KMS-11 (cell line): ENCODE results near the gene FBXO17.

Experiments used
- H2AFZ ChIP-seq: fragments of 200-600 bp; sonication (generic); 2 replicates; pipeline ENCODE4 v1.6.1; 2016; ENCODE audit warnings: antibody characterized with exemption, mixed run types, low read depth
- H3K27ac ChIP-seq: fragments of 200-600 bp; sonication (generic); 2 replicates; pipeline ENCODE4 v1.6.1; 2016; ENCODE audit warnings: mild to moderate bottlenecking, mixed run types
- H3K27me3 ChIP-seq: fragments of 200-600 bp; sonication (generic); 2 replicates; pipeline ENCODE4 v1.6.1; 2017; ENCODE audit warnings: mild to moderate bottlenecking, low read depth, mixed run types, moderate library complexity; ENCODE audit not compliant: insufficient read depth
- H3K36me3 ChIP-seq: fragments of 200-600 bp; sonication (generic); 2 replicates; pipeline ENCODE4 v1.6.1; 2017; ENCODE audit warnings: mild to moderate bottlenecking, mixed run types; ENCODE audit not compliant: insufficient read depth
- H3K4me1 ChIP-seq: fragments of 200-600 bp; sonication (generic); 2 replicates; pipeline ENCODE4 v1.6.1; 2016; ENCODE audit warnings: mild to moderate bottlenecking, low read depth, mixed run types; ENCODE audit not compliant: poor library complexity, severe bottlenecking
- H3K4me2 ChIP-seq: fragments of 200-600 bp; sonication (generic); 2 replicates; pipeline ENCODE4 v1.7.0; 2016; ENCODE audit warnings: mild to moderate bottlenecking, mixed run types
- H3K4me3 ChIP-seq: fragments of 200-600 bp; sonication (generic); IDR thresholded peaks from 2 replicates; pipeline ENCODE4 v1.6.1; 2017; ENCODE audit warnings: low read depth, low read length, mixed read lengths; ENCODE audit not compliant: insufficient read depth
- H3K79me2 ChIP-seq: fragments of 200-600 bp; sonication (generic); 2 replicates; pipeline ENCODE4 v1.6.1; 2016; ENCODE audit warnings: low read depth, mixed run types; ENCODE audit not compliant: insufficient read depth
- H3K9ac ChIP-seq: fragments of 200-600 bp; sonication (generic); 2 replicates; pipeline ENCODE4 v1.6.1; 2016; ENCODE audit warnings: mild to moderate bottlenecking, mixed run types
- H4K20me1 ChIP-seq: fragments of 200-600 bp; sonication (generic); 2 replicates; pipeline ENCODE4 v1.6.1; 2016; ENCODE audit warnings: mild to moderate bottlenecking, mixed run types; ENCODE audit not compliant: insufficient read depth
- CTCF ChIP-seq: fragments of 200-600 bp; sonication (generic); conservative IDR thresholded peaks from 2 replicates; pipeline ENCODE4 v1.6.1; 2017; ENCODE audit warnings: low read depth, mild to moderate bottlenecking, antibody characterized with exemption, low read length, moderate library complexity, mixed read lengths

The FBXO17 gene

GRCh38 chr19:38917921-38918491 is 57.5 kb downstream of the FBXO17 start:
- H3K9ac ChIP-seq = no peak overlapping the region
- H3K4me2 ChIP-seq = no peak overlapping the region
- H3K4me3 ChIP-seq = no peak overlapping the region
- TF ChIP-seq CTCF = no peak
- H3K4me1 ChIP-seq = no peaks in the 10 kb centered on the region
- no peak overlapping the region for H3K27ac ChIP-seq
- H3K27me3 ChIP-seq = no peaks in the 10 kb centered on the region
- no peaks in the 10 kb centered on the region for H4K20me1 ChIP-seq
- H2AFZ ChIP-seq = no peak overlapping the region
- no peaks in the 10 kb centered on the region for H3K79me2 ChIP-seq
- H3K36me3 ChIP-seq = no peaks in the 10 kb centered on the region

GRCh38 chr19:38917516-38917915 is 58.0 kb downstream of the FBXO17 start:
- H3K27me3 ChIP-seq = no peaks in the 10 kb centered on the region
- H3K4me2 ChIP-seq = no peak overlapping the region
- no peaks in the 10 kb centered on the region for H4K20me1 ChIP-seq
- H2AFZ ChIP-seq = no peak overlapping the region
- no peak for TF ChIP-seq CTCF
- H3K79me2 ChIP-seq = no peaks in the 10 kb centered on the region
- no peak overlapping the region for H3K9ac ChIP-seq
- H3K27ac ChIP-seq = no peak overlapping the region
- H3K4me1 ChIP-seq = no peaks in the 10 kb centered on the region
- no peak overlapping the region for H3K4me3 ChIP-seq
- no peaks in the 10 kb centered on the region for H3K36me3 ChIP-seq

- no peaks in the 10 kb centered on the region for H3K36me3 ChIP-seq
- H2AFZ ChIP-seq = no peak overlapping the region
- no peak for TF ChIP-seq CTCF
- H3K9ac ChIP-seq = no peak overlapping the region
- H3K27me3 ChIP-seq = no peaks in the 10 kb centered on the region
- H3K4me1 ChIP-seq = no peaks in the 10 kb centered on the region
- no peaks in the 10 kb centered on the region for H4K20me1 ChIP-seq
- no peak overlapping the region for H3K4me3 ChIP-seq
- no peak overlapping the region for H3K27ac ChIP-seq
- no peak overlapping the region for H3K4me2 ChIP-seq
- H3K79me2 ChIP-seq = no peaks in the 10 kb centered on the region
Observed at GRCh38 chr19:38915329-38916321, 59.9 kb downstream of the FBXO17 start.

- Histone ChIP-seq H3K4me3 (no peak overlapping the region), H3K36me3 (no peaks in the 10 kb centered on the region), H2AFZ (no peak overlapping the region), H4K20me1 (no peaks in the 10 kb centered on the region), H3K4me2 (no peak overlapping the region), H3K4me1 (no peaks in the 10 kb centered on the region), H3K27ac (no peak overlapping the region), H3K79me2 (no peaks in the 10 kb centered on the region), H3K27me3 (no peaks in the 10 kb centered on the region), H3K9ac (no peak overlapping the region)
- no peak for TF ChIP-seq CTCF
Observed at GRCh38 chr19:38913958-38914357, 61.6 kb downstream of the FBXO17 start.
